Amniotic epithelial cell (primary cell): Measurements from ENCODE around the gene NBPF11.
A peak's percentile ranks its signal among the peaks of the same experiment; 100 is the strongest.
"Not testable (repeated sequence)": the region's sequence is repeated elsewhere in the genome, so short reads cannot be mapped to it uniquely, and the experiment has no call there.

Experiments used
- DNase-seq: peaks from one replicate; pipeline ENCODE4 v3.0.0-alpha.2; 2010; ENCODE audit warnings: low read depth

Gene NBPF11

GRCh38 chr1:148150945-148151344, 1.1 kb downstream of the NBPF11 start:
- peak; percentile 43 for DNase-seq

- DNase-seq: not testable (repeated sequence)
Measured at GRCh38 chr1:148150014-148150413, 2.1 kb downstream of the NBPF11 start.

- DNase-seq: not testable (repeated sequence)
Measured at GRCh38 chr1:148149050-148149815, 2.8 kb downstream of the NBPF11 start.

GRCh38 chr1:148147052-148147838, 4.8 kb downstream of the NBPF11 start:
- DNase-seq: not testable (repeated sequence)

- DNase-seq: not testable (repeated sequence)
Measured at GRCh38 chr1:148146191-148146997, 5.7 kb downstream of the NBPF11 start.

GRCh38 chr1:148143223-148143622, 8.9 kb downstream of the NBPF11 start:
- not testable (repeated sequence) for DNase-seq

- not testable (repeated sequence) for DNase-seq
Measured at GRCh38 chr1:148141936-148142335, 10.1 kb downstream of the NBPF11 start.

- not testable (repeated sequence) for DNase-seq
Measured at GRCh38 chr1:148138606-148139005, 13.5 kb downstream of the NBPF11 start.

- DNase-seq: not testable (repeated sequence)
Measured at GRCh38 chr1:148122341-148122740, 29.7 kb downstream of the NBPF11 start.

GRCh38 chr1:148120395-148120794, 31.7 kb downstream of the NBPF11 start:
- peak; percentile 18 for DNase-seq

GRCh38 chr1:148095732-148096131, 56.3 kb downstream of the NBPF11 start:
- DNase-seq: not testable (repeated sequence)

- DNase-seq: not testable (repeated sequence)
Measured at GRCh38 chr1:148086196-148086595, 65.9 kb downstream of the NBPF11 start.

- DNase-seq: not testable (repeated sequence)
Measured at GRCh38 chr1:148081205-148081604, 70.9 kb downstream of the NBPF11 start.

- not testable (repeated sequence) for DNase-seq
Measured at GRCh38 chr1:148078632-148079519, 73.2 kb downstream of the NBPF11 start.

- not testable (repeated sequence) for DNase-seq
Measured at GRCh38 chr1:148078090-148078489, 74.0 kb downstream of the NBPF11 start.

GRCh38 chr1:148077458-148077857, 74.6 kb downstream of the NBPF11 start:
- not testable (repeated sequence) for DNase-seq

- DNase-seq: not testable (repeated sequence)
Measured at GRCh38 chr1:148073392-148073791, 78.7 kb downstream of the NBPF11 start.

- not testable (repeated sequence) for DNase-seq
Measured at GRCh38 chr1:148068606-148069005, 83.5 kb downstream of the NBPF11 start.

- not testable (repeated sequence) for DNase-seq
Measured at GRCh38 chr1:148068201-148068600, 83.9 kb downstream of the NBPF11 start.

GRCh38 chr1:148060294-148060701, 91.8 kb downstream of the NBPF11 start:
- DNase-seq: not testable (repeated sequence)

- DNase-seq: peak; percentile 25
Measured at GRCh38 chr1:148057384-148057783, 94.7 kb downstream of the NBPF11 start.
